HUES64 (cell line): ENCODE results near the gene ZIK1. TPM values are rescaled to one million over a fixed set of nuclear protein-coding genes. Genes with fewer than 3 reads are reported as not detected.

Experiments
- H3K27ac ChIP-seq: 2 replicates; pipeline ENCODE4 v1.7.0; 2013; ENCODE audit warnings: low read depth, low read length, inconsistent platforms
- H3K27me3 ChIP-seq: 2 replicates; pipeline ENCODE4 v1.6.1; 2013; ENCODE audit warnings: mild to moderate bottlenecking, low read length; ENCODE audit not compliant: insufficient read depth
- H3K36me3 ChIP-seq: 2 replicates; pipeline ENCODE4 v1.6.1; 2013; ENCODE audit warnings: mild to moderate bottlenecking, low read length; ENCODE audit not compliant: insufficient read depth
- H3K4me1 ChIP-seq: 2 replicates; pipeline ENCODE4 v1.6.1; 2013; ENCODE audit warnings: mild to moderate bottlenecking, low read length, moderate library complexity; ENCODE audit not compliant: insufficient read depth
- H3K4me3 ChIP-seq: 2 replicates; pipeline ENCODE4 v1.5.1; 2013; ENCODE audit warnings: mild to moderate bottlenecking, low read length, moderate library complexity
- H3K9ac ChIP-seq: 2 replicates; pipeline ENCODE4 v1.6.1; 2013; ENCODE audit warnings: mild to moderate bottlenecking, low read depth, low read length
- H3K9me3 ChIP-seq: 2 replicates; pipeline ENCODE4 v1.6.1; 2013; ENCODE audit warnings: low read depth, low read length; ENCODE audit not compliant: insufficient read depth
- WGBS: fragments of 150-250, 120-280 bp; methylation state at CpG from one replicate; pipeline ENCODE4 v1.1.7; 2013; ENCODE audit warnings: missing lambda C conversion rate; 5-methylcytosine and 5-hydroxymethylcytosine counted together
- polyA plus RNA-seq, 2 experiments: library from polyadenylated mRNA; stranded (reverse); fragments of 50-300 nt; gene quantifications; one replicate each; pipeline ENCODE4 v1.2.3, GENCODE V29; 2013

Gene ZIK1
- 22.9 TPM for polyA plus RNA-seq (2013, experiment 1 of 2)
- polyA plus RNA-seq (2013, experiment 2 of 2), result 21.2 TPM

GRCh38 chr19:57583521-57584416, at the start of gene ZIK1:
Gene ZIK1, plus strand, starts transcription at chr19:57584145. Its CDS starts 212 bp downstream, at chr19:57584357.
- 0 out of 2 replicates have a peak, but pooled peaks cover 3% of the 10 kb centered on the region for H3K4me1 ChIP-seq
- H3K36me3 ChIP-seq, result peaks cover 38% of the 10 kb centered on the region
- peak within 1 kb of the TSS; percentile 58; the same call in 1 of the 2 replicates for H3K27ac ChIP-seq
- peaks cover 3% of the 10 kb centered on the region; the same call in 1 of the 2 replicates for H3K27me3 ChIP-seq
- H3K9ac ChIP-seq, result peak within 1 kb of the TSS; percentile 73
- peak within 1 kb of the TSS; percentile 89 for H3K4me3 ChIP-seq
- 2% methylated on average over 76 of the region's 76 CpGs for WGBS
- H3K9me3 ChIP-seq, result peaks cover 42% of the 10 kb centered on the region

- Histone ChIP-seq H3K27ac (no peak overlapping the region), H3K9me3 (peaks cover 78% of the 10 kb centered on the region)
These were observed 45.9 kb upstream of the ZIK1 start for GRCh38 chr19:57537953-57538547.

DNA sequence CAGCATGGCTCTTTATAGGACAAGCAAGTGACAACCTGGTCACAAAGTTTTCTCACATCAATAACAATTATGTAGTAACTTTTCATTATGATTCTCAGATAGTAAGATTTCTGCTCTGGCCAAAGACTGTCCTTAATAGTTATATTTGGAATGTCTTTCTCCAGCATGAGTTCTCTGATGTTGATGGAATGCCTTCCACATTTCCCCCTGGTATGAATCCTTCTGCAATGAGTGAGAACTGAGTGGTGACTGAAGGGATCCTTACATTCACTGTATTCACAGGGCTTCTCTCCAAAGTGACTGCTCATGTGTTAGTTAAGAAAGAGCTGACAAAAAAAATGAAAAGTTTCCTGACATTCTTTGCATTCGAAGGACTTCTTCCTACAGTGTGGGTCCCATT, 37.4 kb upstream of the ZIK1 start:
- Histone ChIP-seq H3K9me3 (peaks cover 54% of the 10 kb centered on the region), H3K4me3 (no peak overlapping the region), H3K9ac (no peak overlapping the region), H3K27me3 (no peaks in the 10 kb centered on the region), H3K4me1 (no peaks in the 10 kb centered on the region), H3K27ac (no peak overlapping the region), H3K36me3 (peaks cover 98% of the 10 kb centered on the region)
- 97% methylated on average over 1 of the region's 1 CpG for WGBS

More at GRCh38 chr19:57537953-57538547, 45.9 kb upstream of the ZIK1 start:
- Histone ChIP-seq H3K27me3 (no peaks in the 10 kb centered on the region), H3K36me3 (peaks cover 94% of the 10 kb centered on the region), H3K4me1 (no peaks in the 10 kb centered on the region), H3K4me3 (no peak overlapping the region), H3K9ac (no peak overlapping the region)
- WGBS, result 100% methylated on average over 5 of the region's 7 CpGs

DNA sequence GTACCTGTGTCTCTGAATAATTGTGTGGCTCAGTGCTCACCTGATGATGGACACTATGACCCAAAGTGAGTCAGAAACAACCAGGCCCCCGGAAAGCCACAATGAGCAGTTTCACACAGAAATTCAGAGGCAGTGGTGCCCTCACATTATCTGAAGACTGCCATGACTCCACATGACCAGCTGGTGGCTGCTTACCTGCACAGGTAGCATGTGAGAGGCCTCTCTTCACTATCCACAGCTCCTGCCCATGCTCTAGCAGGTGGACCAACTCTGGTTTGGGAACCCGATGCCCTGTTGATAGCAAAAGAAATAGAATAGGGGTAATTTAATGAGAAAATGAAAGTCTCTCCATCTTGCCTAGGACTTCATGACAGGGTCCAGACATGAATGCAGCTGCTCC, 31.5 kb upstream of the ZIK1 start:
- Histone ChIP-seq H3K9me3 (peaks cover 11% of the 10 kb centered on the region), H3K27me3 (no peaks in the 10 kb centered on the region), H3K27ac (no peak overlapping the region), H3K9ac (no peak overlapping the region), H3K36me3 (peaks cover 89% of the 10 kb centered on the region), H3K4me3 (no peak overlapping the region), H3K4me1 (no peaks in the 10 kb centered on the region)
- WGBS, result 94% methylated on average over 2 of the region's 2 CpGs

DNA sequence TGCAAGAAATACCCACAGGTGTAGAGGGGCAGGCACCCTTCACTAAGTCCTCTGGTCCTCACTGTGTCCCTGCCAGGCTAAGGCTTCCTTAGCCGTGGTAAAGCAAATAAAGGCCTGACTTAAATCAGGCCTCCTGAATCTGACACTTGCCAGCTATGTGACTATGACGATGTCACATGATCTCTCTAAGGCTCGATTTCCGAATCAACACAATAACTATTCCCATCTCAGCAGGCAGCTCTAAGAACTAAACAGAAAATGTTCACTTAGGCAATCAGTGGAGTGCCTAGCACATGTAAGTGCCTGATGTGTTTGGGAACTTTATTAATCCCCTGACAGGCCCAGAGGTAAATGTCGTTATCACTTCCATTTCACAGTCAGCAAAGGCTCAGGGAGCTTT, 26.3 kb upstream of the ZIK1 start:
- peaks cover 28% of the 10 kb centered on the region for H3K9me3 ChIP-seq
- H3K9ac ChIP-seq, result no peak overlapping the region
- H3K4me1 ChIP-seq, result no peaks in the 10 kb centered on the region
- no peak overlapping the region for H3K27ac ChIP-seq
- peaks cover 38% of the 10 kb centered on the region for H3K36me3 ChIP-seq
- H3K27me3 ChIP-seq, result no peaks in the 10 kb centered on the region
- 0 out of 2 replicates have a peak overlapping the region, but pooled peaks have one; percentile 99 for H3K4me3 ChIP-seq
- 91% methylated on average over 5 of the region's 5 CpGs for WGBS

- H3K9me3 ChIP-seq, result peaks cover 36% of the 10 kb centered on the region
- WGBS, result 60% methylated on average over 6 of the region's 6 CpGs
- no peaks in the 10 kb centered on the region for H3K27me3 ChIP-seq
- H3K27ac ChIP-seq, result no peak overlapping the region
- H3K9ac ChIP-seq, result peak overlapping the region; percentile 91
- H3K4me3 ChIP-seq, result peak overlapping the region; percentile 99
- peaks cover 29% of the 10 kb centered on the region for H3K36me3 ChIP-seq
- no peaks in the 10 kb centered on the region for H3K4me1 ChIP-seq
These were observed 25.4 kb upstream of the ZIK1 start for GRCh38 chr19:57558525-57558924.

DNA sequence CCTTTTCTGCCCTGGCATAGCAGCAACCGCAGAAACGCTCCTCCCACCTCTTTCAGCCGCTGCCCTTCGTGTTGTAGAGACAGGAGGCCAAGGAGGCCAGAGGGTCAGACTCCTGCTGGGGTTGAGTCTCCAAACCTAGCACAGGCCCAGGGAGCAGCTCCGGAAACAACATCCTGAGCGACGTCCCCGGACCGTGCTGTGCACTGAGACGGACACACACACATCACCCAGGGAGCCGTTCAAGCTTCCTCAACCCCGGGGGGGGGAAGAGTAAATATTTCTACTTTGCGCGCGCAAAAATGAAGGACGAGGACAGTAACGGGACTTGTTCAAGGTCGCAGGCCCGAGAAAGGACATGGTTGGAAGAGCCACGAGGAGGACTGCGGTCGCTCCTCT, 24.9 kb upstream of the ZIK1 start:
- Histone ChIP-seq H3K4me3 (peak overlapping the region; percentile 99), H3K4me1 (no peaks in the 10 kb centered on the region), H3K9ac (peak overlapping the region; percentile 91), H3K27me3 (no peaks in the 10 kb centered on the region), H3K36me3 (peaks cover 25% of the 10 kb centered on the region), H3K9me3 (peaks cover 41% of the 10 kb centered on the region), H3K27ac (0 out of 2 replicates have a peak overlapping the region, but pooled peaks have one; percentile 52)
- 3% methylated on average over 22 of the region's 22 CpGs for WGBS

DNA sequence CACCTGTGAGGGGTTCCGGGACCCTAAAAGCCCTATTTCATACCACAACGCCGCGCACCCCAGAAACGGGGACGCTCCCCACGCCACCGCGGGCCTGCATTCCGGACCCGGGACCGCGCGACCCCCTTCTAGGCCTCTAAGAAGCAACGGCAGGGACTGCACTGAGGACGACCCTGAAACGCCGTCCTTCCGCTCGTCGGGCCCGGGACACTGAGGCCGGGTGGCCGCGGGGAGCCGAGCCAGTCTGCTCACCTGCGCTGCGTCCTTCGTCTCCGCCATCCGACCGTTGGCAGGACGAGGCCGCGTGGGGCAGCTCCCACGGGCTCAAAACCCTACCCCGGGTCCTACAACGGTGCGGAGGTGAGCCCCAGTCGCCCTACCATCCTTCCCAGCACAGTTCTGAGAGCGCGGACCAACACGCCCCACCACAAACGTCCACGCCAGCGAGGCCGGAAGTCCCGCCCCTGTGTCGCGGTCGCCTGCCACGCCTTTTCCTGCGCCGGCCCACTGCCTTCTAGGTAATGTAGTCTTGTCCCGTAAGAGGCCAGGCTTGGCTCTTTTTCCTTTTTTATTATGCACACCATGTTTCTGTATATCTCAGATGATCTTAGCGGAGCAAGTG, 24.4 kb upstream of the ZIK1 start, which contains the start of gene ZNF550:
TSS of gene ZNF550 (minus strand) at position 460 of the 622 bp plus-strand sequence. CDS start at position 279, 181 bp downstream.
- under 1% methylated on average over 56 of the region's 56 CpGs for WGBS
- H3K27ac ChIP-seq, result 0 out of 2 replicates have a peak within 1 kb of the TSS, but pooled peaks have one; percentile 52
- no peaks in the 10 kb centered on the region for H3K27me3 ChIP-seq
- H3K9ac ChIP-seq, result peak within 1 kb of the TSS; percentile 91
- H3K4me1 ChIP-seq, result no peaks in the 10 kb centered on the region
- H3K36me3 ChIP-seq, result peaks cover 20% of the 10 kb centered on the region
- peak within 1 kb of the TSS; percentile 99 for H3K4me3 ChIP-seq
- H3K9me3 ChIP-seq, result peaks cover 46% of the 10 kb centered on the region

DNA sequence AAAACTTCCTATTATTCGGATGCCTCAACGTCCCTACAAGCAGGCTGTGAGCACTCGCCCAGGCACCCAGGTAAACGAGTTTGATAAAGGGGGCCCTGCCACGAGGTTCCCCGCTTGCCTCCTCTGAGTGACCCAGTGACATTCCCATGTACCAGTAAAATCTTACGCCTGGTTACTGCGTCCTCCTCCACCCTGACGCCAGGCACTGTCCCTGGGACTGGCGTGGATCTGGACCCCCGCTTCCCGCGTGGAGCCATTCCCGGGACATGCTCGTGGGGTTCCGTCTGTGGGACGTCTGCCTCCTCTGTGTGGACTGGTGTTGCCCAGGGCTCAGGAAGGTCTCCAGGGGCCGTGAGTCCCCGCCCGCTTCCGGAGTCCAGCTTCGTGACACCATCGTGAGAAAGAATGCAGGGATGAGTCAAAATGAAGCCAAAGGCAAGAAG, 23.9 kb upstream of the ZIK1 start:
- Histone ChIP-seq H3K27me3 (no peaks in the 10 kb centered on the region), H3K9me3 (peaks cover 52% of the 10 kb centered on the region), H3K36me3 (peaks cover 14% of the 10 kb centered on the region), H3K9ac (no peak overlapping the region), H3K4me3 (peak overlapping the region; percentile 99), H3K27ac (no peak overlapping the region), H3K4me1 (no peaks in the 10 kb centered on the region)
- WGBS, result 88% methylated on average over 23 of the region's 23 CpGs

GRCh38 chr19:57563547-57563946, 20.4 kb upstream of the ZIK1 start:
- 46% methylated on average over 1 of the region's 1 CpG for WGBS
- H3K4me1 ChIP-seq, result no peaks in the 10 kb centered on the region
- H3K27me3 ChIP-seq, result no peaks in the 10 kb centered on the region
- no peaks in the 10 kb centered on the region for H3K36me3 ChIP-seq
- peaks cover 84% of the 10 kb centered on the region for H3K9me3 ChIP-seq
- H3K9ac ChIP-seq, result no peak overlapping the region
- no peak overlapping the region for H3K4me3 ChIP-seq
- H3K27ac ChIP-seq, result no peak overlapping the region
